Testis (tissue), 3 donors: ENCODE results near the gene PTTG1IP2. TPM values are rescaled to one million over a fixed set of nuclear protein-coding genes. Genes with fewer than 3 reads are reported as not detected.

Experiments used
- DNase-seq: peaks from one replicate; pipeline ENCODE4 v3.0.0-alpha.2; 2019
- H3K27ac ChIP-seq, 2 donors: fragments of 200-600 bp; sonication (generic); one replicate each; pipeline ENCODE4 v1.5.1; 2019
- H3K27me3 ChIP-seq: fragments of 200-600 bp; sonication (generic); one replicate; pipeline ENCODE4 v1.5.1; 2019
- H3K36me3 ChIP-seq: fragments of 200-600 bp; sonication (generic); one replicate; pipeline ENCODE4 v1.5.1; 2017; ENCODE audit warnings: low read depth; ENCODE audit errors: missing control alignments
- H3K4me1 ChIP-seq: fragments of 200-600 bp; sonication (generic); one replicate; pipeline ENCODE4 v1.5.1; 2019
- H3K4me3 ChIP-seq, 2 donors: fragments of 200-600 bp; sonication (generic); one replicate each; pipeline ENCODE4 v1.5.1; 2017 to 2019
- H3K9me3 ChIP-seq: fragments of 200-600 bp; sonication (generic); one replicate; pipeline ENCODE4 v1.5.1; 2017
- POLR2A ChIP-seq: fragments of 450-650 bp; IDR thresholded peaks from one replicate; pipeline ENCODE4 v1.6.1; 2017; ENCODE audit warnings: antibody characterized with exemption, mild to moderate bottlenecking, moderate library complexity
- WGBS, 2 donors: methylation state at CpG; one replicate each; pipeline ENCODE4 v1.1.5; 2018; 5-methylcytosine and 5-hydroxymethylcytosine counted together
- intact Hi-C: fragments of 100-400 bp; cut with DNase I; formaldehyde crosslinking; loops from one replicate; pipeline ENCODE4 v1.15.1; 2023; ENCODE audit warnings: low total_unique reads
- polyA plus RNA-seq: library from polyadenylated mRNA; stranded (reverse); fragments of 350-450 nt; fragmentation: Illumina TruSeq; extraction: RNeasy Lipid Tissue Mini Kit (QIAGEN cat#74804); gene quantifications from one replicate; pipeline ENCODE4 v1.2.3, GENCODE V29; 2014; ENCODE audit warnings: low read depth, low replicate concordance; ENCODE audit not compliant: insufficient read depth
- total RNA-seq, 2 donors: library from RNA; depleted of rRNA; stranded (reverse); fragments of >200 nt; gene quantifications; one replicate each; pipeline ENCODE4 v1.2.3, GENCODE V29; 2016
- TF ChIP-seq, protein P1 (sequence below), 3 experiments: fragments of 450-650 bp in 2 of 3; fragments of 200-600 bp in 1 of 3; sonication (generic) in 1 of 3; IDR thresholded peaks; one replicate each; pipeline ENCODE4 v1.5.1; 2016 to 2019; ENCODE audit warnings: antibody characterized with exemption in 3 of 3, mild to moderate bottlenecking in 2 of 3, moderate library complexity in 1 of 3

The PTTG1IP2 gene
- total and polyA plus RNA-seq, 3 donors from 2014 or later: 5.8 to 13.1 (median 8.0) TPM

- H3K27me3 ChIP-seq: no peaks in the 10 kb centered on the region
- H3K27ac ChIP-seq: no peak overlapping the region
- TF ChIP-seq, protein P1, sequence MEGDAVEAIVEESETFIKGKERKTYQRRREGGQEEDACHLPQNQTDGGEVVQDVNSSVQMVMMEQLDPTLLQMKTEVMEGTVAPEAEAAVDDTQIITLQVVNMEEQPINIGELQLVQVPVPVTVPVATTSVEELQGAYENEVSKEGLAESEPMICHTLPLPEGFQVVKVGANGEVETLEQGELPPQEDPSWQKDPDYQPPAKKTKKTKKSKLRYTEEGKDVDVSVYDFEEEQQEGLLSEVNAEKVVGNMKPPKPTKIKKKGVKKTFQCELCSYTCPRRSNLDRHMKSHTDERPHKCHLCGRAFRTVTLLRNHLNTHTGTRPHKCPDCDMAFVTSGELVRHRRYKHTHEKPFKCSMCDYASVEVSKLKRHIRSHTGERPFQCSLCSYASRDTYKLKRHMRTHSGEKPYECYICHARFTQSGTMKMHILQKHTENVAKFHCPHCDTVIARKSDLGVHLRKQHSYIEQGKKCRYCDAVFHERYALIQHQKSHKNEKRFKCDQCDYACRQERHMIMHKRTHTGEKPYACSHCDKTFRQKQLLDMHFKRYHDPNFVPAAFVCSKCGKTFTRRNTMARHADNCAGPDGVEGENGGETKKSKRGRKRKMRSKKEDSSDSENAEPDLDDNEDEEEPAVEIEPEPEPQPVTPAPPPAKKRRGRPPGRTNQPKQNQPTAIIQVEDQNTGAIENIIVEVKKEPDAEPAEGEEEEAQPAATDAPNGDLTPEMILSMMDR (IDR thresholded peaks at IDR 0.05): no peak
- no peak for TF ChIP-seq POLR2A
- H3K4me3 ChIP-seq: no peak overlapping the region
- WGBS, 2 donors: 77 to 86% methylated on average over 6 of the region's 6 CpGs
- intact Hi-C loops: no loop called here
- H3K9me3 ChIP-seq: no peaks in the 10 kb centered on the region
- no peaks in the 10 kb centered on the region for H3K4me1 ChIP-seq
- H3K36me3 ChIP-seq: no peaks in the 10 kb centered on the region
- no peak for DNase-seq
Measured at GRCh38 chr7:90485734-90486316, 16.4 kb downstream of the PTTG1IP2 start.

- Histone ChIP-seq H3K9me3 (no peaks in the 10 kb centered on the region), H3K4me3 (no peak overlapping the region), H3K27me3 (no peaks in the 10 kb centered on the region), H3K4me1 (no peaks in the 10 kb centered on the region), H3K36me3 (no peaks in the 10 kb centered on the region), H3K27ac (no peak overlapping the region)
- DNase-seq: no peak
- TF ChIP-seq, protein P1 (IDR thresholded peaks at IDR 0.05): no peak
- TF ChIP-seq POLR2A: no peak
- 67 to 91% methylated on average over 2 of the region's 2 CpGs for WGBS, 2 donors
- intact Hi-C loops: no loop called here
Measured at GRCh38 chr7:90487808-90488207, 18.4 kb downstream of the PTTG1IP2 start.

DNA sequence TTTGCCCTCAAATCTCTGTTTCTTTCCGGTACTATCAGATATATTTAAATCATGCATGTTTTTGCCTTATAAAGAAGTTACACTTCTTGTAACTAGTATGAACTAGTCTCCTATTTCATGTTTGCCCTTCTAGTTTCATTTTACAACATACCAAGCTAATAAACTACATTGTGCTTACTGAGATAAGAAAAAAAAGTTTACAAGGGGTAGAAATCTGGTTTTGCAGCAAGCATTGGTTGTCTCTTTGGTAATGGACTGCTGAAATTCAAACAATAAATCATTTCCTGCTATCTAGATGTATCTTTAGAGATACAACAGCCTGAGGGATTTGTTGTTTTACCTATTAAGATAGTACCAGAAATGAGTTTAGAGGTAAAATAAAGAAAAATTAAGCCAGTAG is 18.8 kb downstream of the PTTG1IP2 start:
- Histone ChIP-seq H3K4me1 (no peaks in the 10 kb centered on the region), H3K27ac (no peak overlapping the region), H3K27me3 (no peaks in the 10 kb centered on the region), H3K9me3 (no peaks in the 10 kb centered on the region), H3K36me3 (no peaks in the 10 kb centered on the region), H3K4me3 (no peak overlapping the region)
- DNase-seq: no peak
- 77 to 78% methylated on average over 1 of the region's 1 CpG for WGBS, 2 donors
- TF ChIP-seq POLR2A: no peak
- TF ChIP-seq, protein P1 (IDR thresholded peaks at IDR 0.05): no peak
- intact Hi-C loops: no loop called here

DNA sequence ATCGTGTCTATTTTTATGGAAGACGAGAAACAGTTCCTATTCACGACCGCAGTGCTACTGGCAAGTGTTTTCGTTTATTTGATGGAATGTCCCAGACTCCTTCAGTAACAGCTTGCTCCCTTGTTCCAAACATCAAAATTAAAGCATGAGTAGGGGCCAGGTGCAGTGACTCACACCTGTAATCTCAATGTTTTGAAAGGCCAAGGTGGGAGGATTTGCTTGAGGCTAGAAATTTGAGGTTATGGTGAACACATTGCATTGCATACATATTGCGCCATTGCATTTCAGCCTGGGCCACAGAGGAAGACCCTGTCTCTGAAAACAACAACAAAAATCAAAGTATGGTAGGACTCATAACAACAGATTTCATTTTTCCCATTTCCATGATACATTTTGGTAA is 22.8 kb downstream of the PTTG1IP2 start:
- WGBS, 2 donors: 92 to 96% methylated on average over 6 of the region's 6 CpGs
- Histone ChIP-seq H3K27me3 (no peaks in the 10 kb centered on the region), H3K9me3 (no peaks in the 10 kb centered on the region), H3K36me3 (no peaks in the 10 kb centered on the region), H3K4me3 (no peak overlapping the region), H3K4me1 (no peaks in the 10 kb centered on the region), H3K27ac (no peak overlapping the region)
- DNase-seq: no peak
- intact Hi-C loops: no loop called here
- TF ChIP-seq POLR2A: no peak
- TF ChIP-seq, protein P1 (IDR thresholded peaks at IDR 0.05): no peak

DNA sequence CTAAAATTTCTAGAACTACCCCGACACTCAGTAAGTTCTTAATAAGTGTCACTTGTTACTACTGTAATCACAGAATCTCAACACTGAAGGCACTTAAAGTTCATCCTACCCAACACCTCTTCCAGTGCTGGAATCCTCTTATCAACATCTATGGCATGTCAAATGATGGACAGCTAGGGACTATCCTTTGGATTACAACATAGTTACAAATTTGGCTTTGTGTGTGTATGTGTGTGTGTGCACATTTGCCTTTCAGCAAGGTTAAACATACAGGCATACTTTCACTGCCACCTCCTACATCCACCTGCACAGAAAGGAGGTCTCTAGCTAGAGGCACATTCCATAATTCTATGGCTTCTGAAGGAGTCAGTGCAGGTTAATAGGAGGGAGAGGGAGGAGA is 25.8 kb downstream of the PTTG1IP2 start:
- Histone ChIP-seq H3K36me3 (no peaks in the 10 kb centered on the region), H3K9me3 (no peaks in the 10 kb centered on the region), H3K4me1 (no peaks in the 10 kb centered on the region), H3K4me3 (no peak overlapping the region), H3K27me3 (no peaks in the 10 kb centered on the region), H3K27ac (no peak overlapping the region)
- no peak for TF ChIP-seq POLR2A
- TF ChIP-seq, protein P1 (IDR thresholded peaks at IDR 0.05): no peak
- WGBS, 2 donors: 93 to 94% methylated on average over 1 of the region's 1 CpG
- intact Hi-C loops: no loop called here
- DNase-seq: no peak
